RWPE2 (cell line): Measurements from ENCODE around the gene OSTN.
"Not testable (repeated sequence)": the region's sequence is repeated elsewhere in the genome, so short reads cannot be mapped to it uniquely, and the experiment has no call there.

Source experiments
- ATAC-seq: fragments of 200-7000 bp; cut with Tn5 transposase; 3 replicates; pipeline ENCODE4 v1.9.1; 2021; ENCODE audit warnings: low read depth
- DNase-seq: peaks from one replicate; pipeline ENCODE4 v3.0.0-alpha.2; 2020; ENCODE audit warnings: low spot score
- H3K27ac ChIP-seq: fragments of 450-650 bp; 2 replicates; pipeline ENCODE4 v1.5.1; 2017; ENCODE audit warnings: mild to moderate bottlenecking; ENCODE audit not compliant: poor library complexity, severe bottlenecking
- H3K27me3 ChIP-seq: fragments of 250-450 bp; sonication (Bioruptor Pico); 2 replicates; pipeline ENCODE4 v1.5.1; 2021; ENCODE audit warnings: mild to moderate bottlenecking, moderate library complexity; ENCODE audit not compliant: insufficient read depth, poor library complexity, severe bottlenecking
- H3K36me3 ChIP-seq: fragments of 250-450 bp; sonication (Bioruptor Pico); 2 replicates; pipeline ENCODE4 v1.5.1; 2020; ENCODE audit warnings: low read depth, mild to moderate bottlenecking, moderate library complexity
- H3K4me1 ChIP-seq: fragments of 250-450 bp; sonication (Bioruptor Pico); 2 replicates; pipeline ENCODE4 v1.5.1; 2021; ENCODE audit warnings: mild to moderate bottlenecking, moderate library complexity; ENCODE audit not compliant: insufficient read depth, poor library complexity, severe bottlenecking
- H3K4me3 ChIP-seq: fragments of 250-450 bp; sonication (Bioruptor Pico); 2 replicates; pipeline ENCODE4 v1.5.1; 2021; ENCODE audit warnings: mild to moderate bottlenecking, moderate library complexity; ENCODE audit not compliant: severe bottlenecking
- H3K9me3 ChIP-seq: fragments of 250-450 bp; sonication (Bioruptor Pico); 2 replicates; pipeline ENCODE4 v1.5.1; 2021; ENCODE audit warnings: mild to moderate bottlenecking, moderate library complexity; ENCODE audit not compliant: severe bottlenecking
- CTCF ChIP-seq: fragments of 450-650 bp; IDR thresholded peaks from one replicate; pipeline ENCODE4 v1.5.1; 2017; ENCODE audit warnings: mild to moderate bottlenecking, moderate library complexity; ENCODE audit not compliant: poor library complexity, severe bottlenecking

The OSTN gene

GRCh38 chr3:191240486-191240885, 41.4 kb downstream of the OSTN start:
- no peak for TF ChIP-seq CTCF
- no peaks in the 10 kb centered on the region for H3K9me3 ChIP-seq
- H3K4me3 ChIP-seq: no peak overlapping the region
- peaks cover 11% of the 10 kb centered on the region for H3K4me1 ChIP-seq
- DNase-seq (no peak), ATAC-seq (no peak)
- no peak overlapping the region for H3K27ac ChIP-seq
- H3K27me3 ChIP-seq: no peaks in the 10 kb centered on the region
- H3K36me3 ChIP-seq: no peaks in the 10 kb centered on the region

GRCh38 chr3:191244242-191244867, 45.3 kb downstream of the OSTN start:
- Histone ChIP-seq H3K27ac (no peak overlapping the region), H3K4me3 (no peak overlapping the region), H3K9me3 (no peaks in the 10 kb centered on the region), H3K27me3 (no peaks in the 10 kb centered on the region), H3K36me3 (no peaks in the 10 kb centered on the region), H3K4me1 (peaks cover 11% of the 10 kb centered on the region)
- no peak for ATAC-seq
- no peak for DNase-seq
- peak; percentile 41 for TF ChIP-seq CTCF

GRCh38 chr3:191246034-191246433, 47.0 kb downstream of the OSTN start:
- not testable (repeated sequence) for H3K27me3 ChIP-seq, H3K9me3 ChIP-seq, DNase-seq, H3K27ac ChIP-seq, H3K4me3 ChIP-seq, H3K36me3 ChIP-seq, ATAC-seq
- peaks cover 11% of the 10 kb centered on the region for H3K4me1 ChIP-seq

- no peak overlapping the region for H3K27ac ChIP-seq
- peaks cover 11% of the 10 kb centered on the region for H3K4me1 ChIP-seq
- no peak overlapping the region for H3K4me3 ChIP-seq
- DNase-seq (no peak), ATAC-seq (peak; percentile 94)
- H3K9me3 ChIP-seq: no peaks in the 10 kb centered on the region
- TF ChIP-seq CTCF: no peak
- H3K27me3 ChIP-seq: no peaks in the 10 kb centered on the region
- no peaks in the 10 kb centered on the region for H3K36me3 ChIP-seq
Measured at GRCh38 chr3:191246630-191247029, 47.6 kb downstream of the OSTN start.

GRCh38 chr3:191253089-191253799, 54.2 kb downstream of the OSTN start:
- DNase-seq: no peak

More at GRCh38 chr3:191253089-191253799, 54.2 kb downstream of the OSTN start:
- Histone ChIP-seq H3K9me3 (no peaks in the 10 kb centered on the region), H3K27ac (no peak overlapping the region), H3K4me3 (no peak overlapping the region), H3K4me1 (no peaks in the 10 kb centered on the region), H3K27me3 (no peaks in the 10 kb centered on the region), H3K36me3 (no peaks in the 10 kb centered on the region)
- ATAC-seq: no peak
- no peak for TF ChIP-seq CTCF
